Lung (tissue), 12 donors: ENCODE measurements around the gene PRR30. TPM values are rescaled to one million over a fixed set of nuclear protein-coding genes. Genes with fewer than 3 reads are reported as not detected.

Experiments
- ATAC-seq: fragments of 200-7000 bp; cut with Tn5 transposase; one replicate; pipeline ENCODE4 v1.9.1; 2020; ENCODE audit warnings: moderate number of reproducible peaks; ENCODE audit not compliant: insufficient read depth, low FRiP score
- DNase-seq, 3 donors: peaks; one replicate each; pipeline ENCODE4 v3.0.0-alpha.2; 2013 to 2017
- H3K27ac ChIP-seq, 2 donors: one replicate each; pipeline ENCODE4 v1.5.1; 2013; ENCODE audit warnings: mild to moderate bottlenecking in 2 of 2, moderate library complexity in 2 of 2, control low read depth in 1 of 2, inconsistent platforms in 1 of 2, low read depth in 1 of 2, low read length in 1 of 2
- H3K27me3 ChIP-seq, 3 donors: one replicate each; pipeline ENCODE4 v1.5.1; 2013; ENCODE audit warnings: low read length in 2 of 3; ENCODE audit not compliant: control insufficient read depth in 3 of 3, insufficient read depth in 3 of 3
- H3K36me3 ChIP-seq, 4 donors: one replicate each; pipeline ENCODE4 v1.5.1; 2013; ENCODE audit warnings: low read length in 4 of 4, mild to moderate bottlenecking in 1 of 4, moderate library complexity in 1 of 4; ENCODE audit not compliant: control insufficient read depth in 4 of 4, insufficient read depth in 4 of 4
- H3K4me1 ChIP-seq, 5 donors: one replicate each; pipeline ENCODE4 v1.5.1; 2013; ENCODE audit warnings: low read length in 5 of 5, mild to moderate bottlenecking in 2 of 5, moderate library complexity in 1 of 5; ENCODE audit not compliant: control insufficient read depth in 5 of 5, insufficient read depth in 5 of 5
- H3K4me3 ChIP-seq: one replicate; pipeline ENCODE4 v1.5.1; 2013; ENCODE audit warnings: mild to moderate bottlenecking, control low read depth, moderate library complexity
- H3K9ac ChIP-seq, 2 donors: one replicate each; pipeline ENCODE4 v1.5.1; 2013; ENCODE audit warnings: low read length in 2 of 2, control low read depth in 1 of 2; ENCODE audit not compliant: insufficient read depth in 1 of 2
- H3K9me3 ChIP-seq, 4 donors: one replicate each; pipeline ENCODE4 v1.5.1; 2013; ENCODE audit warnings: low read length in 3 of 4, mild to moderate bottlenecking in 1 of 4, moderate library complexity in 1 of 4; ENCODE audit not compliant: control insufficient read depth in 4 of 4, insufficient read depth in 3 of 4
- WGBS, 2 donors: extraction: QIAGEN DNeasy Blood & Tissue Kit; methylation state at CpG; one replicate each; pipeline ENCODE4 v1.1.7; 2013; 5-methylcytosine and 5-hydroxymethylcytosine counted together
- polyA plus RNA-seq, 2 donors: library from polyadenylated mRNA; stranded (reverse); fragments of 200-250 nt; gene quantifications; one replicate each; pipeline ENCODE4 v1.2.1, GENCODE V29; 2013
- total RNA-seq, 2 donors: library from RNA; depleted of rRNA in 1 of 2; stranded (reverse); fragments of >200 nt in 1 of 2; gene quantifications; one replicate each; pipeline ENCODE4 v1.2.1, GENCODE V29; 2014 to 2021
- TF ChIP-seq, protein P1 (sequence below): IDR thresholded peaks from 2 replicates; pipeline ENCODE4 v1.5.1; 2012; ENCODE audit warnings: mild to moderate bottlenecking; ENCODE audit errors: control extremely low read depth, extremely low read depth
- donor health status: control.
- donor health status: control.
- donor health status: Bipolar disorder and iron deficiency.
- donor health status: healthy.
- donor health status: DM: yes; HTN: yes; CAD: no.

PRR30 gene
- total and polyA plus RNA-seq, 4 donors = not detected

DNA sequence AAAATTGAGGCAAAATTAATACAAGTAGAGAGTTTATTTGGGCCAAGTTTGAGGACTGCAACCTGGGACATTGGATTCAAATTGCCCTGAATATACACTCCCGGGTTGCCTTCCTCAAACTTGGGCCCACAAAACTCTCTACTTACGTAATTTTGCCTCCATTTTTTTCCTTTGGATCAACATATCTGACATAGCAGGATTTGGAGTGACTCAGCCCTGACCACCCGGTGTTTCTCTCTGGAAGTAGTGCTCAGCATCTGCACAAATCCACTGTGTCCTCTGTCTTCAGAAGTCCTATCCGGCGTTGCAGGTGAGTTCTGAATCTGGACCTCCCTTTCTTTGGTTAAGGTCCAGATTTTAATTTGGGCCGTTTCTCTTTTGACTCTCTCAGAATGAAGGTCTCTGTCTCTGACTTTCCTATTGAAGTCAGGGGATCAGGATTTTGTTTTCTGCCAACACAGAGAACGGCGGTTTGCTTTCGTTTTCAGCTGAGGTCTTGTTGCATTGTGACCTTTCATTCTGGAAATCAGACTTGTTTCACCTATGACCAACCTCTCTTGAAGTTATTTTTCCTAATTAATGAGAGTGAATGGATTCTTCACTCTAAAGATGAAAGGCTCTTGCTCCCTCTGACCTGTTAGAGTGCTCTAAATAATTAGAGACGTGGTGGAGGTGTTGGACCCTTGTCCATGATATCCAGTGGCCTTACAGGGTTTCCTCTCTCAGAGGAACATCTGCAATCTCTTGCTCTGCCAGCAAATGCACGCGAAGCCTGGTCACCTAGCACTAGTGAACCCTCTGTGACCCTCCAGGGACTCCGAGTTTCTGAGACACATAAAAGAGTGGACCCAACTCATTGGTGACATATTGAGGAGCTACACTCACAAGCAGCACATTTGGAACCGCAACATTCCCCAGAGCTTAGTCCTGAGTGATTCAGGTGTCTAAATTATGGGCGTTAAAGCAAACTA lies 23.2 kb upstream of the PRR30 start:
- ATAC-seq = no peak
- Histone ChIP-seq H3K27ac (no peak overlapping the region), H3K36me3 (no peaks in the 10 kb centered on the region), H3K4me3 (no peak overlapping the region), H3K27me3 (no peaks in the 10 kb centered on the region), H3K9ac (no peak overlapping the region), H3K4me1 (no peaks in the 10 kb centered on the region), H3K9me3 (no peaks in the 10 kb centered on the region)
- no peak for DNase-seq
- TF ChIP-seq, protein P1, sequence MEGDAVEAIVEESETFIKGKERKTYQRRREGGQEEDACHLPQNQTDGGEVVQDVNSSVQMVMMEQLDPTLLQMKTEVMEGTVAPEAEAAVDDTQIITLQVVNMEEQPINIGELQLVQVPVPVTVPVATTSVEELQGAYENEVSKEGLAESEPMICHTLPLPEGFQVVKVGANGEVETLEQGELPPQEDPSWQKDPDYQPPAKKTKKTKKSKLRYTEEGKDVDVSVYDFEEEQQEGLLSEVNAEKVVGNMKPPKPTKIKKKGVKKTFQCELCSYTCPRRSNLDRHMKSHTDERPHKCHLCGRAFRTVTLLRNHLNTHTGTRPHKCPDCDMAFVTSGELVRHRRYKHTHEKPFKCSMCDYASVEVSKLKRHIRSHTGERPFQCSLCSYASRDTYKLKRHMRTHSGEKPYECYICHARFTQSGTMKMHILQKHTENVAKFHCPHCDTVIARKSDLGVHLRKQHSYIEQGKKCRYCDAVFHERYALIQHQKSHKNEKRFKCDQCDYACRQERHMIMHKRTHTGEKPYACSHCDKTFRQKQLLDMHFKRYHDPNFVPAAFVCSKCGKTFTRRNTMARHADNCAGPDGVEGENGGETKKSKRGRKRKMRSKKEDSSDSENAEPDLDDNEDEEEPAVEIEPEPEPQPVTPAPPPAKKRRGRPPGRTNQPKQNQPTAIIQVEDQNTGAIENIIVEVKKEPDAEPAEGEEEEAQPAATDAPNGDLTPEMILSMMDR = no peak
- 83 to 89% methylated on average over 15 of the region's 15 CpGs for WGBS, 2 donors

DNA sequence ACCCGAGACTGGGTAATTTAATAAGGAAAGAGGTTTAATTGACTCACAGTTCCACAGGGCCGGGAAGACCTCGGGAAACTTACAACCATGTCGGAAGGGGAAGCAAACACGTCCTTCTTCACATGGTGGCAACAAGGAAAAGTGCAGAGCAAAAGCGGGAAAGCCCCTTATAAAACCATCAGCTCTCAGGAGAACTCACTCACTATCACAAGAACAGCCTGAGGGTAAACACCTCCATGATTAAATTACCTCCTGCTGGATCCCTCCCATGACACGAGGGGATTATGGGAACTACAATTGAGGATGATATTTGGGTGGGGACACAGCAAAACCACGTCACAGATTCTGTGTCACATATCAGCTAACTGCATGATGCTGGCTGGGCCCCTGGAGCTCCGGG lies 21.0 kb upstream of the PRR30 start:
- Histone ChIP-seq H3K4me1 (no peaks in the 10 kb centered on the region), H3K27me3 (no peaks in the 10 kb centered on the region), H3K36me3 (no peaks in the 10 kb centered on the region), H3K9ac (no peak overlapping the region), H3K27ac (no peak overlapping the region), H3K9me3 (no peaks in the 10 kb centered on the region), H3K4me3 (no peak overlapping the region)
- WGBS, 2 donors = 83 to 90% methylated on average over 9 of the region's 9 CpGs
- TF ChIP-seq, protein P1 = no peak
- DNase-seq = no peak
- no peak for ATAC-seq

DNA sequence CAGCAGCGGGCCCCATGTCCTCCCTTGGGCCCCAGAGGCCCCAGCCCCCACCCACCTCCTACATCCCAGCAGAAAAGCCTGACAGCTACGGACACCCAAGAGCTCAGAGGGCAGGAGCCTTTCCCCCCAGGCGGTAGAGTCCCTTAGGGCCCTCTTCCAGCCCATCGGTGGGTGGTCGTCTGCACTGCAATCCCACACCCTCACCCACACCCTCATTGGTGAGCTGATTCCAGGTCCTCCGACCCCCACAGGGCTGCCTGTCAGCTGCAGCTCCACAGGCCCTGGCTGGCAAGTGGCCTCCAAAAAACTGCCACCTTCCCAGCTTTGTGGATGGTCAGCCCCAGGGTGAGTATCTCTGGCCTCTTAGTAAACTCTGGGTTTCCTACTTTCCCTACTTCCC lies 20.1 kb upstream of the PRR30 start:
- TF ChIP-seq, protein P1 = no peak
- H3K4me3 ChIP-seq = no peak overlapping the region
- DNase-seq = no peak
- no peak overlapping the region for H3K27ac ChIP-seq
- ATAC-seq = no peak
- H3K4me1 ChIP-seq = no peaks in the 10 kb centered on the region
- 77 to 81% methylated on average over 5 to 6 of the region's 6 CpGs for WGBS, 2 donors
- H3K9ac ChIP-seq = no peak overlapping the region
- no peaks in the 10 kb centered on the region for H3K36me3 ChIP-seq
- H3K9me3 ChIP-seq = no peaks in the 10 kb centered on the region
- no peaks in the 10 kb centered on the region for H3K27me3 ChIP-seq
